Peyer's patch (tissue), 4 donors: ENCODE measurements around the gene COX4I1. TPM values are rescaled to one million over a fixed set of nuclear protein-coding genes. Genes with fewer than 3 reads are reported as not detected.

Experiments
- DNase-seq, 3 donors: peaks; one replicate each; pipeline ENCODE4 v3.0.0-alpha.2; 2017 to 2019
- H3K27ac ChIP-seq, 4 donors: fragments of 200-600 bp; sonication (generic); one replicate each; pipeline ENCODE4 v1.5.1; 2016 to 2019
- H3K27me3 ChIP-seq, 2 donors: fragments of 200-600 bp; sonication (generic); one replicate each; pipeline ENCODE4 v1.5.1; 2019
- H3K36me3 ChIP-seq, 3 donors: fragments of 200-600 bp; sonication (generic); one replicate each; pipeline ENCODE4 v1.5.1; 2016 to 2019
- H3K4me1 ChIP-seq, 4 donors: fragments of 200-600 bp; sonication (generic); one replicate each; pipeline ENCODE4 v1.5.1; 2016 to 2019
- H3K4me3 ChIP-seq, 4 donors: fragments of 200-600 bp; sonication (generic); 1 replicate in 3 of 4; 2 replicates in 1 of 4; pipeline ENCODE4 v1.5.1; 2016 to 2019; ENCODE audit warnings: mild to moderate bottlenecking in 1 of 4
- H3K9me3 ChIP-seq, 4 donors: fragments of 200-600 bp; sonication (generic); one replicate each; pipeline ENCODE4 v1.5.1; 2016 to 2019; ENCODE audit warnings: mild to moderate bottlenecking in 1 of 4
- POLR2A ChIP-seq, 2 donors: fragments of 450-650 bp; IDR thresholded peaks; one replicate each; pipeline ENCODE4 v1.5.1; 2017; ENCODE audit warnings: antibody characterized with exemption in 2 of 2, mild to moderate bottlenecking in 2 of 2, moderate library complexity in 2 of 2
- total RNA-seq, 4 donors: library from RNA; depleted of rRNA; stranded (reverse); fragments of >200 nt; gene quantifications; one replicate each; pipeline ENCODE4 v1.1.0, GENCODE V29; 2016
- TF ChIP-seq, protein P1 (sequence below), 6 experiments: fragments of 450-650 bp in 4 of 6; fragments of 200-600 bp in 2 of 6; sonication (generic) in 1 of 6; IDR thresholded peaks; one replicate each; pipeline ENCODE4 v1.5.1; 2017 to 2019; ENCODE audit warnings: antibody characterized with exemption in 6 of 6, mild to moderate bottlenecking in 3 of 6, moderate library complexity in 1 of 6

The COX4I1 gene
- total RNA-seq, 4 donors from 2014 or later, result 377 to 758 (median 713) TPM

GRCh38 chr16:85821390-85822135, 22.1 kb downstream of the COX4I1 start:
- no peaks in the 10 kb centered on the region for H3K36me3 ChIP-seq
- H3K4me1 ChIP-seq, result peaks cover 0 to 9% (median 0%) of the 10 kb centered on the region in 4 donors
- DNase-seq, result peak; percentile 78 to 90 (median 87)
- no peaks in the 10 kb centered on the region for H3K9me3 ChIP-seq
- peak in 1 of 2 donors; percentile 39 for TF ChIP-seq POLR2A (IDR thresholded peaks at IDR 0.05)
- TF ChIP-seq, protein P1, sequence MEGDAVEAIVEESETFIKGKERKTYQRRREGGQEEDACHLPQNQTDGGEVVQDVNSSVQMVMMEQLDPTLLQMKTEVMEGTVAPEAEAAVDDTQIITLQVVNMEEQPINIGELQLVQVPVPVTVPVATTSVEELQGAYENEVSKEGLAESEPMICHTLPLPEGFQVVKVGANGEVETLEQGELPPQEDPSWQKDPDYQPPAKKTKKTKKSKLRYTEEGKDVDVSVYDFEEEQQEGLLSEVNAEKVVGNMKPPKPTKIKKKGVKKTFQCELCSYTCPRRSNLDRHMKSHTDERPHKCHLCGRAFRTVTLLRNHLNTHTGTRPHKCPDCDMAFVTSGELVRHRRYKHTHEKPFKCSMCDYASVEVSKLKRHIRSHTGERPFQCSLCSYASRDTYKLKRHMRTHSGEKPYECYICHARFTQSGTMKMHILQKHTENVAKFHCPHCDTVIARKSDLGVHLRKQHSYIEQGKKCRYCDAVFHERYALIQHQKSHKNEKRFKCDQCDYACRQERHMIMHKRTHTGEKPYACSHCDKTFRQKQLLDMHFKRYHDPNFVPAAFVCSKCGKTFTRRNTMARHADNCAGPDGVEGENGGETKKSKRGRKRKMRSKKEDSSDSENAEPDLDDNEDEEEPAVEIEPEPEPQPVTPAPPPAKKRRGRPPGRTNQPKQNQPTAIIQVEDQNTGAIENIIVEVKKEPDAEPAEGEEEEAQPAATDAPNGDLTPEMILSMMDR (IDR thresholded peaks at IDR 0.05), result peak; percentile 97 to 99 (median 99)
- H3K4me3 ChIP-seq, result no peak overlapping the region
- no peaks in the 10 kb centered on the region for H3K27me3 ChIP-seq
- H3K27ac ChIP-seq, result peak overlapping the region in 1 of 4 donors; percentile 59

DNA sequence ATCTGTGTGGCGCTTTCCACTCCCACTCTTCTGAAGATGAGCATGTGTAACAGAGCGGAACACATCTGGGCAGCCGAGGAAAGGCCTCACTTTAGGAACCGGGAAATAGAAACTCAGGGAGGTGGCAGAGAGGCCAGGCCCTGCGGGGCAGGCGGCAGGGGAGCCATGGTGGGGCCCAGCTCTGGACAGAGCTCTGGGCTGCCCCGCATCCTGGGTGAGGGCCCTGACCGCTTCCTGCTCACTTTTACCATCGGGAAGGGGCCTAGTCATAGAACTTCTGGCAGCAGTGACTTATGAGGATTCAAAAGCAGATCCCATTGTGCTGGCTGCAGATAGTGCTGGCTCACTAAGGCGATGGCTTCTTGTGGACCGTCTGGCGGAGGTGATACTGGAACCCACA, 22.6 kb downstream of the COX4I1 start:
- DNase-seq, result peak in 1 of 3 donors; percentile 37
- H3K9me3 ChIP-seq, result no peaks in the 10 kb centered on the region
- H3K36me3 ChIP-seq, result no peaks in the 10 kb centered on the region
- TF ChIP-seq, protein P1 (IDR thresholded peaks at IDR 0.05), result no peak
- no peak for TF ChIP-seq POLR2A (IDR thresholded peaks at IDR 0.05)
- peak overlapping the region in 2 of 4 donors; percentile 30 to 59 for H3K27ac ChIP-seq
- no peaks in the 10 kb centered on the region for H3K27me3 ChIP-seq
- peaks cover 0 to 9% (median 0%) of the 10 kb centered on the region in 4 donors for H3K4me1 ChIP-seq
- H3K4me3 ChIP-seq, result no peak overlapping the region

DNA sequence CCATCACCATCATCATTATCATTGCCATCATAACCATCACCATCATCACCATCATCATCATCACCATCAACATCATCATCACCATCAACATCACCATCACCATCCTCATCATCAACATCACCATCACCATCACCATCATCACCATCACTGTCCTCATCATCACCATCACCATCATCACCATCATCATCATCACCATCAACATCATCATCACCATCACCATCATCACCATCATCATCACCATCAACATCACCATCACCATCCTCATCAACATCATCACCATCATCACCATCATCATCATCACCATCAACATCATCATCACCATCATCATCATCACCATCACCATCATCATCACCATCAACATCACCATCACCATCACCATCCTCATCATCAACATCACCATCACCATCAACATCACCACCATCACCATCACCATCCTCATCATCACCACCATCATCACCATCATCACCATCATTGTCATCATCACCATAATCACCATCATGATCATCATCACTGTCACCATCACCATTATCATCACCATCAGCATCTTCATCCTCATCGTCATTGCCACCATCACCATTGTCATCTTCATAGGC, 23.9 kb downstream of the COX4I1 start:
- Histone ChIP-seq H3K9me3 (no peaks in the 10 kb centered on the region), H3K4me1 (peaks cover 0 to 12% (median 0%) of the 10 kb centered on the region in 4 donors), H3K4me3 (no peak overlapping the region), H3K36me3 (no peaks in the 10 kb centered on the region), H3K27me3 (no peaks in the 10 kb centered on the region), H3K27ac (no peak overlapping the region)
- DNase-seq, result no peak
- TF ChIP-seq, protein P1 (IDR thresholded peaks at IDR 0.05), result no peak
- TF ChIP-seq POLR2A (IDR thresholded peaks at IDR 0.05), result no peak

DNA sequence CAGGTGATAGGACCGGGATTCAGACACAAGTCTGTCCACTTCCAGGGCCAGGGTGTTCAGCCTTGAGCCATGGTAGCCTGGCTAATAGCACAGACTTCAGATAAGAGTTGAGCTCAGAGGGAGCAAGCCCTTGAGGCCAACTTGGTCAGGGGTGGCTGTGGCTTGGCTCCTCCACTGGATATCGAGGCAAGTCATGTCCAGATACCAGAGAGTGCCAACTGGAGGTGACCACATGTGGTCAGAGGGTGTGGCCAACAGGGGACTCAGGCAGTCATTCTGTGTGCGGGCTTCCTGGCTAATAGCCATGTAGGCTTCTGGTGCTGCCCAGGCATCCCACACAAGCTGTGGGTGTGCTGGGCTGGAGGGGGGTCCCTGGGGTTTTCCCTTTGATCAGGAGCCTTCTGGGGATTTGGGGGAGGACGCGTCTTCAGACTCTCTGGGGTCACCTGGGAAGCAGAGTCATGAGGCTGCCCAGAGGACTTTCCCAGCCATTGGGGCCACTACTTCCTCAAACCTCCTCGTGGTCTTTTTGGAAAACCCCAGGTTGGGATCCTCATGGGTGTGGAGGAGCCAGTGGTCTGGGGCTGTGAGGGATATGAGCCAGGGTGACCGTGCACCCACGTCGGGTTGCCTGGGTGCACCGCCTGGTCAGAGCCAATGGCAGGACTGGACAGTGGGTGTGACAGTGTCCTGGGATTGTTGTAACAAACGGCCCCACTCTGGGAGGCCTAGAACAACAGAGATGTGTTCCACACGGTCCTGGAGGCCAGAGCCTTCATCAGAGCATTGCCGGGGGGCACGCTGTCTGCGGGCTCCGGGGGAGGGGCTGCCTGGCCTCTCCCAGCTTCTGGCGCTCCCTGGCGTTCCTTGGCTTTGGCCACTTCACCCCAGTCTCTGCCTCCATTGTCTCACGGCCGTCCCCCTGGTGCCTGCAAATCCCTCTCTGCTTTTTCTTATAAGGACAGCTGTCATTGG, 25.0 kb downstream of the COX4I1 start:
- H3K4me1 ChIP-seq, result peaks cover 0 to 12% (median under 1%) of the 10 kb centered on the region in 4 donors
- peak in 1 of 3 donors; percentile 31 for DNase-seq
- no peak overlapping the region for H3K4me3 ChIP-seq
- no peaks in the 10 kb centered on the region for H3K9me3 ChIP-seq
- H3K36me3 ChIP-seq, result no peaks in the 10 kb centered on the region
- TF ChIP-seq POLR2A (IDR thresholded peaks at IDR 0.05), result no peak
- TF ChIP-seq, protein P1 (IDR thresholded peaks at IDR 0.05), result no peak
- H3K27me3 ChIP-seq, result no peaks in the 10 kb centered on the region
- H3K27ac ChIP-seq, result no peak overlapping the region

- Histone ChIP-seq H3K27ac (no peak overlapping the region), H3K36me3 (no peaks in the 10 kb centered on the region), H3K27me3 (no peaks in the 10 kb centered on the region), H3K4me3 (no peak overlapping the region), H3K9me3 (no peaks in the 10 kb centered on the region), H3K4me1 (peaks cover 0 to 12% (median 4%) of the 10 kb centered on the region in 4 donors)
- peak in 1 of 3 donors; percentile 22 for DNase-seq
- no peak for TF ChIP-seq POLR2A (IDR thresholded peaks at IDR 0.05)
- TF ChIP-seq, protein P1 (IDR thresholded peaks at IDR 0.05), result no peak
Measured at GRCh38 chr16:85825326-85825725, 25.8 kb downstream of the COX4I1 start.
